Measurements from ENCODE around the gene LAMC1. TPM values are rescaled to one million over a fixed set of nuclear protein-coding genes. Genes with fewer than 3 reads are reported as not detected.

Gene LAMC1
- total and polyA plus RNA-seq, 10 of the 15 experiments (the other 5 are each of a cell fraction or from before 2014, with no cell fraction given), result 4.6 to 51.4 (median 25.6) TPM

DNA sequence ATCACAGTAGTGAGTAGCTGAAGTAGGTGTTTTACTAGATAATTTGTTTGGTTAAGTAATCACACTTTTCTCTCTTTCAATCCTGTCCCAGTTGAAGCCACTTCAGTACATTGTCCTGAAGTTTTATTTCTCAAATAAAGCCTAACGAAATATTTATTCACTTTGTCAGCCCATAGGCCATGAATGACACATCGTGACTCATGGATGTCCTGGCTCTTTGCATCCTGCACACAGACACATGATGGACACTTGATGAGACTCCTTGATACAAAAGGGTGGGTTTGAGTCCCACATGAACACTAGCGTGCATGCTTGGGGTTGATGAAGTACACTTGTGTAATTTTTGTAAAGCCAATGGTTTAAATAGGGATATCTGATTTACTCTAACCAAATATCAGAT lies 140.1 kb downstream of the LAMC1 start:
- Histone ChIP-seq H3K4me3 (no peak overlapping the region), H3K9me3 (replicated peaks; ENCODE audit: control insufficient read depth, insufficient read depth, low read length) (no peaks in the 10 kb centered on the region), H3K9ac (ENCODE audit: control insufficient read depth, insufficient read depth, low read length) (no peak overlapping the region), H2AFZ (ENCODE audit: control insufficient read depth, low read depth, low read length) (no peak overlapping the region), H4K20me1 (ENCODE audit: control insufficient read depth, insufficient read depth) (no peaks in the 10 kb centered on the region), H3K27ac (ENCODE audit: control insufficient read depth, insufficient read depth) (no peak overlapping the region), H3K4me1 (ENCODE audit: control insufficient read depth, insufficient read depth, low read length) (no peaks in the 10 kb centered on the region), H3K27me3 (replicated peaks in 1 of 2; ENCODE audit: control insufficient read depth in 2 of 2, insufficient read depth in 2 of 2, low read length in 1 of 2) (no peaks in the 10 kb centered on the region), H3K36me3 (ENCODE audit: control insufficient read depth in 2 of 2, insufficient read depth in 2 of 2, low read length in 1 of 2) (no peaks in the 10 kb centered on the region), H3K4me2 (ENCODE audit: control insufficient read depth, insufficient read depth) (no peak overlapping the region), H3K79me2 (ENCODE audit: control insufficient read depth, insufficient read depth, low read length) (no peaks in the 10 kb centered on the region)
- 12% methylated on average over 3 of the region's 3 CpGs for whole genome bisulfite sequencing (ENCODE audit: insufficient coverage, insufficient replicate concordance, low lambda C conversion rate, missing lambda C conversion rate)
- DNase-seq (ENCODE audit: low read depth, low spot score), result no peak
- SMC1A ChIA-PET (ENCODE audit: uncharacterized antibody, unreplicated experiment), result interaction anchor here (0.7 kb wide), 2 partner anchors 83 to 347 kb away, joined by 3 read pairs; no protein-coding TSS in a partner anchor
- POLR2A ChIA-PET, result no interaction called here
- ATAC-seq, result no peak
- RAD21 ChIA-PET (ENCODE audit: unreplicated experiment), result no interaction called here
- CTCF ChIA-PET, result no interaction called here
- in situ Hi-C loops (cut with MboI) (no loop called here), intact Hi-C loops (cut with micrococcal nuclease; ENCODE audit: unreplicated experiment) (no loop called here)
- TF ChIP-seq SREBF1 (IDR thresholded peaks at IDR 0.05; ENCODE audit: low read length) (no peak), GABPA (IDR thresholded peaks at IDR 0.05; ENCODE audit: low read depth) (no peak), FOXM1 (IDR thresholded peaks at IDR 0.05; ENCODE audit: low read depth, low read length) (no peak), MYC (IDR thresholded peaks at IDR 0.05; ENCODE audit: insufficient read depth, insufficient read length, insufficient replicate concordance, low read length, severe bottlenecking) (no peak), EP300 (IDR thresholded peaks at IDR 0.05; ENCODE audit: borderline replicate concordance in 1 of 2, control insufficient read depth in 1 of 2, low read depth in 2 of 2, low read length in 2 of 2) (no peak), ZNF217 (IDR thresholded peaks at IDR 0.05) (no peak), MTA2 (IDR thresholded peaks at IDR 0.05; ENCODE audit: low read depth) (no peak), NFYB (IDR thresholded peaks at IDR 0.05; ENCODE audit: insufficient read depth, low read depth, low read length) (no peak), ATF7 (IDR thresholded peaks at IDR 0.05; ENCODE audit: low read depth) (no peak)
- TF ChIP-seq, protein P1, sequence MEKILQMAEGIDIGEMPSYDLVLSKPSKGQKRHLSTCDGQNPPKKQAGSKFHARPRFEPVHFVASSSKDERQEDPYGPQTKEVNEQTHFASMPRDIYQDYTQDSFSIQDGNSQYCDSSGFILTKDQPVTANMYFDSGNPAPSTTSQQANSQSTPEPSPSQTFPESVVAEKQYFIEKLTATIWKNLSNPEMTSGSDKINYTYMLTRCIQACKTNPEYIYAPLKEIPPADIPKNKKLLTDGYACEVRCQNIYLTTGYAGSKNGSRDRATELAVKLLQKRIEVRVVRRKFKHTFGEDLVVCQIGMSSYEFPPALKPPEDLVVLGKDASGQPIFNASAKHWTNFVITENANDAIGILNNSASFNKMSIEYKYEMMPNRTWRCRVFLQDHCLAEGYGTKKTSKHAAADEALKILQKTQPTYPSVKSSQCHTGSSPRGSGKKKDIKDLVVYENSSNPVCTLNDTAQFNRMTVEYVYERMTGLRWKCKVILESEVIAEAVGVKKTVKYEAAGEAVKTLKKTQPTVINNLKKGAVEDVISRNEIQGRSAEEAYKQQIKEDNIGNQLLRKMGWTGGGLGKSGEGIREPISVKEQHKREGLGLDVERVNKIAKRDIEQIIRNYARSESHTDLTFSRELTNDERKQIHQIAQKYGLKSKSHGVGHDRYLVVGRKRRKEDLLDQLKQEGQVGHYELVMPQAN (conservative IDR thresholded peaks at IDR 0.05), result no peak
- TF ChIP-seq, protein P2, sequence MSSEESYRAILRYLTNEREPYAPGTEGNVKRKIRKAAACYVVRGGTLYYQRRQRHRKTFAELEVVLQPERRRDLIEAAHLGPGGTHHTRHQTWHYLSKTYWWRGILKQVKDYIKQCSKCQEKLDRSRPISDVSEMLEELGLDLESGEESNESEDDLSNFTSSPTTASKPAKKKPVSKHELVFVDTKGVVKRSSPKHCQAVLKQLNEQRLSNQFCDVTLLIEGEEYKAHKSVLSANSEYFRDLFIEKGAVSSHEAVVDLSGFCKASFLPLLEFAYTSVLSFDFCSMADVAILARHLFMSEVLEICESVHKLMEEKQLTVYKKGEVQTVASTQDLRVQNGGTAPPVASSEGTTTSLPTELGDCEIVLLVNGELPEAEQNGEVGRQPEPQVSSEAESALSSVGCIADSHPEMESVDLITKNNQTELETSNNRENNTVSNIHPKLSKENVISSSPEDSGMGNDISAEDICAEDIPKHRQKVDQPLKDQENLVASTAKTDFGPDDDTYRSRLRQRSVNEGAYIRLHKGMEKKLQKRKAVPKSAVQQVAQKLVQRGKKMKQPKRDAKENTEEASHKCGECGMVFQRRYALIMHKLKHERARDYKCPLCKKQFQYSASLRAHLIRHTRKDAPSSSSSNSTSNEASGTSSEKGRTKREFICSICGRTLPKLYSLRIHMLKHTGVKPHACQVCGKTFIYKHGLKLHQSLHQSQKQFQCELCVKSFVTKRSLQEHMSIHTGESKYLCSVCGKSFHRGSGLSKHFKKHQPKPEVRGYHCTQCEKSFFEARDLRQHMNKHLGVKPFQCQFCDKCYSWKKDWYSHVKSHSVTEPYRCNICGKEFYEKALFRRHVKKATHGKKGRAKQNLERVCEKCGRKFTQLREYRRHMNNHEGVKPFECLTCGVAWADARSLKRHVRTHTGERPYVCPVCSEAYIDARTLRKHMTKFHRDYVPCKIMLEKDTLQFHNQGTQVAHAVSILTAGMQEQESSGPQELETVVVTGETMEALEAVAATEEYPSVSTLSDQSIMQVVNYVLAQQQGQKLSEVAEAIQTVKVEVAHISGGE (CRISPR knock-in tag; IDR thresholded peaks at IDR 0.05), result no peak
- no TSS peak for BruUV-seq (replicated peaks)
- no peak for FAIRE-seq
